ENCODE data around the gene PPIC. TPM values are rescaled to one million over a fixed set of nuclear protein-coding genes. Genes with fewer than 3 reads are reported as not detected.

The PPIC gene
- polyA plus RNA-seq, 3 donors: not detected

DNA sequence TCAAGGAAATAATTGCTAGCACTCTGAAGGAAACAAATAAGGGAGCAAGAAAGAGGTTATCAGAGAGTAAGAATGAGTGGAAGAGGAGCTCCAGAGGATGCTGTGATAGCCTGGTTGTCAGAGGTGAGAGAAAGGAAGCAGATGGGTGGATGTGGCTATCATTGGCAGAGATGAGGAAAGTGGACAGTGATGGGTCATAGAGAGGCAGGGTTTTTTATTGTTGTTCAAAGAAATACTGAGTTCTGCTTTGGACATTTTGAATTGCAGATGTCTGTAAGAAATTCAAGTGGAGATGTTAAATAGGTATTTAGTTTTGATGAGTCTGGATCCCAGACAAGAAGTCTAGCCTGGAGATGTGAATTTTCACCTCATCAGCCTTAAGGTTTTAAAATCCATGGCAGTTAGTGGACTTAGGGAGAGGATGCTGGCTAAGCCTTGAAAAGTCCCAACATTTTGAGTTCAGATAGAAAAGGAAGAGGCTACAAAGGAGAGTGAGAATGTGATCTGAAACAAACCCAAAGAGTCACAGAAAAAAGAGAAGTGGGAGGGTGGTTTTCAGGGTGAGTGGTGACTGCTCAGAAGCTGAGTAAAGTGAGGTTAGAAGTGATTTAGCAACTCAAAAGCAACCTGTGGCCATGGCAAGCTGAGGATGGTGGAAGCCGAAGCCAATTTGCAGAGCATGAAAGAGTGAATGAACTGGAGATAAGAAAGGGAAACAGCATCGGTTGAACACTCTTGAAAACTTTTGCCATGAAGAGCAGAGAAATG lies 50.4 kb downstream of the PPIC start:
- Mint-ChIP-seq H3K36me3 (no peaks in the 10 kb centered on the region), H3K27me3 (ENCODE audit: low read depth in 3 of 3) (peaks cover 0 to 3% (median 2%) of the 10 kb centered on the region in 3 donors), H3K9me3 (peaks cover 0 to 3% (median 0%) of the 10 kb centered on the region in 7 donors), H3K4me1 (peaks cover 8% of the 10 kb centered on the region), H3K27ac (peak overlapping the region in 1 of 7 donors; percentile 15), H3K4me3 (no peak overlapping the region)
- TF ChIP-seq, protein P1, sequence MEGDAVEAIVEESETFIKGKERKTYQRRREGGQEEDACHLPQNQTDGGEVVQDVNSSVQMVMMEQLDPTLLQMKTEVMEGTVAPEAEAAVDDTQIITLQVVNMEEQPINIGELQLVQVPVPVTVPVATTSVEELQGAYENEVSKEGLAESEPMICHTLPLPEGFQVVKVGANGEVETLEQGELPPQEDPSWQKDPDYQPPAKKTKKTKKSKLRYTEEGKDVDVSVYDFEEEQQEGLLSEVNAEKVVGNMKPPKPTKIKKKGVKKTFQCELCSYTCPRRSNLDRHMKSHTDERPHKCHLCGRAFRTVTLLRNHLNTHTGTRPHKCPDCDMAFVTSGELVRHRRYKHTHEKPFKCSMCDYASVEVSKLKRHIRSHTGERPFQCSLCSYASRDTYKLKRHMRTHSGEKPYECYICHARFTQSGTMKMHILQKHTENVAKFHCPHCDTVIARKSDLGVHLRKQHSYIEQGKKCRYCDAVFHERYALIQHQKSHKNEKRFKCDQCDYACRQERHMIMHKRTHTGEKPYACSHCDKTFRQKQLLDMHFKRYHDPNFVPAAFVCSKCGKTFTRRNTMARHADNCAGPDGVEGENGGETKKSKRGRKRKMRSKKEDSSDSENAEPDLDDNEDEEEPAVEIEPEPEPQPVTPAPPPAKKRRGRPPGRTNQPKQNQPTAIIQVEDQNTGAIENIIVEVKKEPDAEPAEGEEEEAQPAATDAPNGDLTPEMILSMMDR (IDR thresholded peaks at IDR 0.05): no peak
- 83% methylated on average over 2 of the region's 2 CpGs for WGBS (ENCODE audit: insufficient coverage)
- Histone ChIP-seq H3K36me3 (replicated peaks in 1 of 2; ENCODE audit: control insufficient read depth in 1 of 2, insufficient read depth in 2 of 2, low read length in 2 of 2) (no peaks in the 10 kb centered on the region), H3K4me3 (replicated peaks in 1 of 3; ENCODE audit: low read depth in 2 of 3, low read length in 3 of 3) (no peak overlapping the region), H3K9ac (ENCODE audit: insufficient read depth, low read length, poor library complexity, severe bottlenecking) (no peak overlapping the region), H3K9me3 (replicated peaks in 1 of 2; ENCODE audit: control insufficient read depth in 1 of 2, insufficient read depth in 1 of 2, low read length in 2 of 2) (no peaks in the 10 kb centered on the region), H3K4me1 (ENCODE audit: control insufficient read depth in 1 of 2, insufficient read depth in 2 of 2, low read length in 2 of 2) (no peaks in the 10 kb centered on the region), H2AFZ (ENCODE audit: insufficient read depth, low read depth, low read length, poor library complexity, severe bottlenecking) (no peak overlapping the region), H3K27me3 (ENCODE audit: control insufficient read depth in 2 of 2, insufficient read depth in 2 of 2, low read length in 2 of 2) (no peaks in the 10 kb centered on the region), H3K4me2 (replicated peaks; ENCODE audit: extremely low read depth, low read length, poor library complexity, severe bottlenecking) (no peak overlapping the region), H3K27ac (ENCODE audit: low read depth in 1 of 2, low read length in 2 of 2) (no peak overlapping the region), H3K79me2 (ENCODE audit: insufficient read depth, low read length) (no peaks in the 10 kb centered on the region), H4K20me1 (ENCODE audit: insufficient read depth, low read length) (no peaks in the 10 kb centered on the region)
- intact Hi-C loops (cut with micrococcal nuclease): no loop called here
- no peak for DNase-seq

DNA sequence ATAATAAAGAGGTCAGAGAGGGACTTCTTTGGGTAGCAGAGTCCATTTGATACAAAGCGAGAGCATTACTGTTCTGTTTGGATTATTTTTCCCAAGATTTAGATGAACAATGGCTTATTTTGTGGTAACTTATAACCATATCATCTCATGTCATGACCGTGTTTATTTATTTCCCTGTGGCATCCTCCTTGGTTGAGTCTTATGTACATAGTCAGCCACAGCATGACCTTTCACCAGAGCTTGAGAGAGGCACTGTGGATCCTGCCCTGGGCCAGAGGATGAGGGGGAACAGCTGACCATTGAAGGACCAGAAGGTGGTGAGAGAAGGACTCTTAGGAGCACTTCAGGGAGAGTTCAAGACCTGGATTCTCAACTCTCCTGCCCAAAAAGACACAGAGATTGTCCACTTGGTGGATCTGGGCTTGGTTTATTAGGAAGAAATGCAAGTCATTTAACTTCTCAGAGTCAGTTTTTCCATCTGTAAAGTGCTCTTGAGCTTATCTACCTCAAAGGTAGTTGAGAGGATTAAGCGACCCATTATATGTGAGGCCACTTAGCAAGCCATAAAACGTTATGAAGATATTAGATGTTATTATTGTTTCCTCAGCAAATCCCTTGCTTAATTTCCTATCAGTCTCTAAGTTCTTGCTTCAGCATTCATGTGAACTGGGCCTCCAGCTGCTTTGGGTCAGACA lies 51.4 kb downstream of the PPIC start:
- intact Hi-C loops (cut with micrococcal nuclease): no loop called here
- H3K9ac ChIP-seq (ENCODE audit: insufficient read depth, low read length, poor library complexity, severe bottlenecking): no peak overlapping the region
- no peak overlapping the region for H3K27ac Mint-ChIP-seq
- no peak overlapping the region for H3K4me2 ChIP-seq (replicated peaks; ENCODE audit: extremely low read depth, low read length, poor library complexity, severe bottlenecking)
- H3K4me3 Mint-ChIP-seq: no peak overlapping the region
- H3K79me2 ChIP-seq (ENCODE audit: insufficient read depth, low read length): no peaks in the 10 kb centered on the region
- H3K36me3 ChIP-seq (replicated peaks in 1 of 2; ENCODE audit: control insufficient read depth in 1 of 2, insufficient read depth in 2 of 2, low read length in 2 of 2): no peaks in the 10 kb centered on the region
- no CpG with 5 or more reads among the region's 4 CpGs for WGBS (ENCODE audit: insufficient coverage)
- no peak for DNase-seq
- H3K27me3 Mint-ChIP-seq (ENCODE audit: low read depth in 3 of 3): peaks cover 0 to 3% (median 2%) of the 10 kb centered on the region in 3 donors
- H2AFZ ChIP-seq (ENCODE audit: insufficient read depth, low read depth, low read length, poor library complexity, severe bottlenecking): no peak overlapping the region
- no peaks in the 10 kb centered on the region for H3K9me3 ChIP-seq (replicated peaks in 1 of 2; ENCODE audit: control insufficient read depth in 1 of 2, insufficient read depth in 1 of 2, low read length in 2 of 2)
- H3K27me3 ChIP-seq (ENCODE audit: control insufficient read depth in 2 of 2, insufficient read depth in 2 of 2, low read length in 2 of 2): no peaks in the 10 kb centered on the region
- H3K27ac ChIP-seq (ENCODE audit: low read depth in 1 of 2, low read length in 2 of 2): no peak overlapping the region
- TF ChIP-seq, protein P1 (IDR thresholded peaks at IDR 0.05): no peak
- no peak overlapping the region for H3K4me3 ChIP-seq (replicated peaks in 1 of 3; ENCODE audit: low read depth in 2 of 3, low read length in 3 of 3)
- no peaks in the 10 kb centered on the region for H3K9me3 Mint-ChIP-seq
- no peaks in the 10 kb centered on the region for H3K36me3 Mint-ChIP-seq
- H3K4me1 ChIP-seq (ENCODE audit: control insufficient read depth in 1 of 2, insufficient read depth in 2 of 2, low read length in 2 of 2): no peaks in the 10 kb centered on the region
- peaks cover 8% of the 10 kb centered on the region for H3K4me1 Mint-ChIP-seq
- H4K20me1 ChIP-seq (ENCODE audit: insufficient read depth, low read length): no peaks in the 10 kb centered on the region

Data from CD14-positive monocyte (primary cell).